ENCODE data around the gene NXPE3.

DNA sequence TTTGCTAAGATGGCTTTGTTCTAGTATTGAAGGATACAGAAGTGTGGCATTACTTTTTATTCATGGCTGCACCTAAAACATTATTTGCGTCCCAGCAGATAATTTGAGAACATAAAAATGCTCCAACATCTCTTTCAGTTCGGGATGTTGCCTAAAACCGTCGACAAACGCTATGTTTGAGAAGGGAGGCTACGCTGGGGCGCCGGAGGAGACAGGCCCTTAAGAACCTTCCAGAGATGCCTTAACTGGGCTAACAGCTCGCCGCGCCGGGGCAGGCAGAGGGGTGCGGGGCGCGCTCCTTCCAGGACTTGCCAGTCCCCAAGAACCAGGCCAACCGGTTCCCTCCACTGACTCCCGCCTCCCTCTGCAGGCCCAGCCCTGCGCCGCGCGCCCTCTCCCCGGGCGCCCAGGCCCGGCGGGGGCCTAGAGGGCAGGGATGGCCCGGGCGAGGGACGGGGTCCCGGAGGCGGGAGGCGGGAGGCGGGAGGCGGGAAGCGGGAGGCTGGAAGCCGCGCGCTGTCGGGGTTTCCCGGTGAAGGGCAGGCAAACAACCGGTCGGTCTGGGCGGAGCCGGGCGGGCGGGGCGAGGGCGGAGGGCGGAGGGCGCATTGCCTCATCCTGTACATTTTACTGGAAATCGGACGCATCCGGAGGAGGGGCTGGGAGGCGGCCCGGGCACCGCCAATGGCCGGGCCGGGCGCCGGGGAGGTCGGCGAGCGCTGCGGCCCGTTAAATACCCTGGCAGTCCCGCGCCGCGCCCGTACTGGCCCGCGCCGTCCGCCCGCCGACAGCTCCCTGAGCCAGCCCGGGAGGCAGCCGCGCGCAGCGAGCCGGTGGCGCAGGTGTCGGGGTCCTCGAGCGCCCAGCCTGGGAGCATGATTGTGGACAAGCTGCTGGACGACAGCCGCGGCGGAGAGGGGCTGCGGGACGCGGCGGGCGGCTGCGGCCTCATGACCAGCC is 70.0 kb downstream of the NXPE3 start, which contains the start of gene NFKBIZ:
- TF ChIP-seq, protein P1, sequence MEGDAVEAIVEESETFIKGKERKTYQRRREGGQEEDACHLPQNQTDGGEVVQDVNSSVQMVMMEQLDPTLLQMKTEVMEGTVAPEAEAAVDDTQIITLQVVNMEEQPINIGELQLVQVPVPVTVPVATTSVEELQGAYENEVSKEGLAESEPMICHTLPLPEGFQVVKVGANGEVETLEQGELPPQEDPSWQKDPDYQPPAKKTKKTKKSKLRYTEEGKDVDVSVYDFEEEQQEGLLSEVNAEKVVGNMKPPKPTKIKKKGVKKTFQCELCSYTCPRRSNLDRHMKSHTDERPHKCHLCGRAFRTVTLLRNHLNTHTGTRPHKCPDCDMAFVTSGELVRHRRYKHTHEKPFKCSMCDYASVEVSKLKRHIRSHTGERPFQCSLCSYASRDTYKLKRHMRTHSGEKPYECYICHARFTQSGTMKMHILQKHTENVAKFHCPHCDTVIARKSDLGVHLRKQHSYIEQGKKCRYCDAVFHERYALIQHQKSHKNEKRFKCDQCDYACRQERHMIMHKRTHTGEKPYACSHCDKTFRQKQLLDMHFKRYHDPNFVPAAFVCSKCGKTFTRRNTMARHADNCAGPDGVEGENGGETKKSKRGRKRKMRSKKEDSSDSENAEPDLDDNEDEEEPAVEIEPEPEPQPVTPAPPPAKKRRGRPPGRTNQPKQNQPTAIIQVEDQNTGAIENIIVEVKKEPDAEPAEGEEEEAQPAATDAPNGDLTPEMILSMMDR (tag by site-specific recombination; IDR thresholded peaks at IDR 0.05), result no peak
- no peak for TF ChIP-seq ZBTB1 (tag by site-specific recombination; IDR thresholded peaks at IDR 0.05)
- no peak for TF ChIP-seq ZNF544 (tag by site-specific recombination; IDR thresholded peaks at IDR 0.05)
- no peak for TF ChIP-seq ZNF350 (tag by site-specific recombination; IDR thresholded peaks at IDR 0.05)
- no peak for TF ChIP-seq TCF7L2 (IDR thresholded peaks at IDR 0.05; ENCODE audit: borderline replicate concordance, low read depth, low read length)
- no peak for TF ChIP-seq ZNF202 (tag by site-specific recombination; IDR thresholded peaks at IDR 0.05; ENCODE audit: borderline replicate concordance)
- TF ChIP-seq, protein P2, sequence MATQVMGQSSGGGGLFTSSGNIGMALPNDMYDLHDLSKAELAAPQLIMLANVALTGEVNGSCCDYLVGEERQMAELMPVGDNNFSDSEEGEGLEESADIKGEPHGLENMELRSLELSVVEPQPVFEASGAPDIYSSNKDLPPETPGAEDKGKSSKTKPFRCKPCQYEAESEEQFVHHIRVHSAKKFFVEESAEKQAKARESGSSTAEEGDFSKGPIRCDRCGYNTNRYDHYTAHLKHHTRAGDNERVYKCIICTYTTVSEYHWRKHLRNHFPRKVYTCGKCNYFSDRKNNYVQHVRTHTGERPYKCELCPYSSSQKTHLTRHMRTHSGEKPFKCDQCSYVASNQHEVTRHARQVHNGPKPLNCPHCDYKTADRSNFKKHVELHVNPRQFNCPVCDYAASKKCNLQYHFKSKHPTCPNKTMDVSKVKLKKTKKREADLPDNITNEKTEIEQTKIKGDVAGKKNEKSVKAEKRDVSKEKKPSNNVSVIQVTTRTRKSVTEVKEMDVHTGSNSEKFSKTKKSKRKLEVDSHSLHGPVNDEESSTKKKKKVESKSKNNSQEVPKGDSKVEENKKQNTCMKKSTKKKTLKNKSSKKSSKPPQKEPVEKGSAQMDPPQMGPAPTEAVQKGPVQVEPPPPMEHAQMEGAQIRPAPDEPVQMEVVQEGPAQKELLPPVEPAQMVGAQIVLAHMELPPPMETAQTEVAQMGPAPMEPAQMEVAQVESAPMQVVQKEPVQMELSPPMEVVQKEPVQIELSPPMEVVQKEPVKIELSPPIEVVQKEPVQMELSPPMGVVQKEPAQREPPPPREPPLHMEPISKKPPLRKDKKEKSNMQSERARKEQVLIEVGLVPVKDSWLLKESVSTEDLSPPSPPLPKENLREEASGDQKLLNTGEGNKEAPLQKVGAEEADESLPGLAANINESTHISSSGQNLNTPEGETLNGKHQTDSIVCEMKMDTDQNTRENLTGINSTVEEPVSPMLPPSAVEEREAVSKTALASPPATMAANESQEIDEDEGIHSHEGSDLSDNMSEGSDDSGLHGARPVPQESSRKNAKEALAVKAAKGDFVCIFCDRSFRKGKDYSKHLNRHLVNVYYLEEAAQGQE (tag by site-specific recombination; IDR thresholded peaks at IDR 0.05), result no peak
- peak; percentile 69; the same call in 1 of the 2 replicates for TF ChIP-seq ZBTB20 (tag by site-specific recombination; IDR thresholded peaks at IDR 0.05)
- TF ChIP-seq ZNF157 (tag by site-specific recombination; IDR thresholded peaks at IDR 0.05), result no peak
